Neural cell (in vitro differentiated cells): Measurements from ENCODE around the gene C13orf46. TPM values are rescaled to one million over a fixed set of nuclear protein-coding genes. Genes with fewer than 3 reads are reported as not detected.

Experiments
- H2AFZ ChIP-seq: fragments of 200-600, 300-800 bp; sonication (generic), shearing (Covaris generic); 2 replicates; pipeline ENCODE4 v1.6.0; 2014; ENCODE audit warnings: low read depth, mild to moderate bottlenecking, antibody characterized with exemption, low read length, moderate library complexity
- H3F3A ChIP-seq: fragments of 200-600 bp; shearing (Covaris generic); 2 replicates; pipeline ENCODE4 v1.6.1; 2016; ENCODE audit warnings: mild to moderate bottlenecking, moderate library complexity, mixed read lengths, antibody characterized with exemption, low read length; ENCODE audit not compliant: insufficient read depth, poor library complexity, severe bottlenecking
- H3K27ac ChIP-seq: fragments of 200-600, 300-800 bp; sonication (generic), shearing (Covaris generic); 2 replicates; pipeline ENCODE4 v1.5.1; 2014; ENCODE audit warnings: mild to moderate bottlenecking, low read length, moderate library complexity
- H3K27me3 ChIP-seq: fragments of 300-800, 200-600 bp; sonication (generic), shearing (Covaris generic); 2 replicates; pipeline ENCODE4 v1.6.0; 2014; ENCODE audit warnings: mild to moderate bottlenecking, low read depth, low read length, moderate library complexity; ENCODE audit not compliant: insufficient read depth
- H3K36me3 ChIP-seq: fragments of 300-800, 200-600 bp; sonication (generic), shearing (Covaris generic); 2 replicates; pipeline ENCODE4 v1.5.1; 2014; ENCODE audit warnings: mild to moderate bottlenecking, antibody characterized with exemption, low read length, moderate library complexity; ENCODE audit not compliant: insufficient read depth
- H3K4me2 ChIP-seq: fragments of 300-800, 200-600 bp; sonication (generic), shearing (Covaris generic); 2 replicates; pipeline ENCODE4 v1.6.0; 2014; ENCODE audit warnings: mild to moderate bottlenecking, low read length
- H3K4me3 ChIP-seq: fragments of 300-800, 200-600 bp; sonication (generic), shearing (Covaris generic); 2 replicates; pipeline ENCODE4 v1.5.1; 2014; ENCODE audit warnings: mild to moderate bottlenecking, low read length, moderate library complexity
- H3K79me2 ChIP-seq: fragments of 200-600 bp; shearing (Covaris generic); replicated peaks from 2 replicates; pipeline ENCODE4 v1.6.0; 2014; ENCODE audit warnings: mild to moderate bottlenecking, low read length, moderate library complexity; ENCODE audit not compliant: insufficient read depth
- H3K9ac ChIP-seq: fragments of 300-800, 200-600 bp; sonication (generic), shearing (Covaris generic); 2 replicates; pipeline ENCODE4 v1.6.1; 2016; ENCODE audit warnings: mild to moderate bottlenecking, low read length, mixed read lengths
- H3K9me2 ChIP-seq: fragments of 200-600 bp; shearing (Covaris generic); 2 replicates; pipeline ENCODE4 v1.6.1; 2016; ENCODE audit warnings: mild to moderate bottlenecking, low read length, mixed read lengths; ENCODE audit not compliant: insufficient read depth
- H3K9me3 ChIP-seq: fragments of 200-600, 300-800 bp; sonication (generic), shearing (Covaris generic); 2 replicates; pipeline ENCODE4 v1.6.1; 2016; ENCODE audit warnings: mild to moderate bottlenecking, mixed run types, low read length, moderate library complexity, mixed read lengths
- H4K20me1 ChIP-seq: fragments of 200-600 bp; shearing (Covaris generic); 2 replicates; pipeline ENCODE4 v1.6.1; 2016; ENCODE audit warnings: mild to moderate bottlenecking, mixed run types; ENCODE audit not compliant: insufficient read depth
- CTCF ChIP-seq: fragments of 450-650 bp; IDR thresholded peaks from 2 replicates; pipeline ENCODE4 v1.5.1; 2014; ENCODE audit warnings: antibody characterized with exemption, mild to moderate bottlenecking, moderate library complexity; ENCODE audit not compliant: poor library complexity, severe bottlenecking
- EP300 ChIP-seq: fragments of 450-650 bp; conservative IDR thresholded peaks from 2 replicates; pipeline ENCODE4 v1.6.1; 2014; ENCODE audit warnings: antibody characterized with exemption, mild to moderate bottlenecking, moderate library complexity; ENCODE audit not compliant: poor library complexity, severe bottlenecking
- EZH2 ChIP-seq: fragments of 200-600, 300-800 bp; shearing (Covaris generic), sonication (generic); IDR thresholded peaks from 2 replicates; pipeline ENCODE4 v1.6.1; 2014; ENCODE audit warnings: antibody characterized with exemption, low read length, borderline replicate concordance, mild to moderate bottlenecking; ENCODE audit not compliant: insufficient read depth, poor library complexity, severe bottlenecking
- MXI1 ChIP-seq: fragments of 450-650 bp; conservative IDR thresholded peaks from 2 replicates; pipeline ENCODE4 v1.6.1; 2014; ENCODE audit warnings: antibody characterized with exemption, mild to moderate bottlenecking; ENCODE audit not compliant: poor library complexity, severe bottlenecking
- POLR2AphosphoS5 ChIP-seq: IDR thresholded peaks from 2 replicates; pipeline ENCODE4 v1.6.1; 2012
- RAD21 ChIP-seq: fragments of 450-650 bp; conservative IDR thresholded peaks from 2 replicates; pipeline ENCODE4 v1.6.1; 2014; ENCODE audit warnings: antibody characterized with exemption, mild to moderate bottlenecking, moderate library complexity
- REST ChIP-seq: IDR thresholded peaks from 2 replicates; pipeline ENCODE4 v1.6.1; 2012; ENCODE audit warnings: borderline replicate concordance
- SMC3 ChIP-seq: fragments of 450-650 bp; conservative IDR thresholded peaks from 2 replicates; pipeline ENCODE4 v1.6.1; 2014; ENCODE audit warnings: antibody characterized with exemption, mild to moderate bottlenecking, moderate library complexity; ENCODE audit not compliant: poor library complexity
- TAF1 ChIP-seq: IDR thresholded peaks from 2 replicates; pipeline ENCODE4 v1.6.1; 2012; ENCODE audit warnings: low read depth
- polyA plus RNA-seq: library from polyadenylated mRNA; depleted of rRNA; stranded (reverse); fragments of >200 nt; gene quantifications from 2 replicates; pipeline ENCODE4 v1.2.3, GENCODE V29; 2014

C13orf46 gene
- polyA plus RNA-seq, 1 donor from 2014 or later: not detected

GRCh38 chr13:113935001-113935844, 38.7 kb downstream of the C13orf46 start:
- no peaks in the 10 kb centered on the region for H3K9me2 ChIP-seq
- TF ChIP-seq EZH2: no peak
- H3K79me2 ChIP-seq: no peaks in the 10 kb centered on the region
- no peak overlapping the region for H3K4me2 ChIP-seq
- no peaks in the 10 kb centered on the region for H4K20me1 ChIP-seq
- no peaks in the 10 kb centered on the region for H3F3A ChIP-seq
- H3K9me3 ChIP-seq: no peaks in the 10 kb centered on the region
- no peak overlapping the region for H3K9ac ChIP-seq
- H3K27ac ChIP-seq: no peak overlapping the region
- H3K36me3 ChIP-seq: no peaks in the 10 kb centered on the region
- no peak overlapping the region for H2AFZ ChIP-seq
- H3K4me3 ChIP-seq: no peak overlapping the region
- H3K27me3 ChIP-seq: no peaks in the 10 kb centered on the region

GRCh38 chr13:113934576-113934975, 39.3 kb downstream of the C13orf46 start:
- Histone ChIP-seq H3K4me3 (no peak overlapping the region), H3F3A (no peaks in the 10 kb centered on the region), H3K79me2 (no peaks in the 10 kb centered on the region), H3K9ac (no peak overlapping the region), H3K36me3 (no peaks in the 10 kb centered on the region), H4K20me1 (no peaks in the 10 kb centered on the region), H3K27me3 (no peaks in the 10 kb centered on the region), H3K4me2 (no peak overlapping the region), H3K9me3 (no peaks in the 10 kb centered on the region), H3K27ac (no peak overlapping the region), H3K9me2 (no peaks in the 10 kb centered on the region), H2AFZ (no peak overlapping the region)
- TF ChIP-seq RAD21 (no peak), EZH2 (no peak), POLR2AphosphoS5 (no peak), EP300 (no peak), MXI1 (no peak), REST (no peak), CTCF (no peak), TAF1 (no peak), SMC3 (no peak)
